Upper lobe of right lung (tissue), 1 donor: ENCODE data around the gene PROSER2. TPM values are rescaled to one million over a fixed set of nuclear protein-coding genes. Genes with fewer than 3 reads are reported as not detected.
A peak's percentile ranks its signal among the peaks of the same experiment; 100 is the strongest.

Source experiments
- ATAC-seq: fragments of 200-7000 bp; cut with Tn5 transposase; one replicate; pipeline ENCODE4 v1.9.1; 2020; ENCODE audit warnings: mild to moderate bottlenecking, moderate library complexity
- DNase-seq: peaks from one replicate; pipeline ENCODE4 v3.0.0-alpha.2; 2020
- H3K27ac ChIP-seq: fragments of 200-600 bp; one replicate; pipeline ENCODE4 v1.8.0; 2022
- H3K27me3 ChIP-seq: fragments of 200-600 bp; one replicate; pipeline ENCODE4 v1.8.0; 2022; ENCODE audit warnings: mild to moderate bottlenecking
- H3K36me3 ChIP-seq: fragments of 200-600 bp; one replicate; pipeline ENCODE4 v1.8.0; 2022
- H3K4me1 ChIP-seq: fragments of 200-600 bp; one replicate; pipeline ENCODE4 v1.8.0; 2022
- H3K4me3 ChIP-seq: fragments of 200-600 bp; one replicate; pipeline ENCODE4 v1.8.0; 2022; ENCODE audit warnings: mild to moderate bottlenecking
- H3K9me3 ChIP-seq: fragments of 200-600 bp; one replicate; pipeline ENCODE4 v1.8.0; 2022
- CTCF ChIP-seq: fragments of 200-600 bp; IDR thresholded peaks from one replicate; pipeline ENCODE4 v1.8.0; 2022; ENCODE audit warnings: antibody characterized with exemption
- intact Hi-C: fragments of 100-400 bp; cut with DNase I; formaldehyde crosslinking; loops from one replicate; pipeline ENCODE4 v1.11.0; 2022
- total RNA-seq: library from RNA; stranded (reverse); fragmentation: NEBNext Ultra II Directional; extraction: Animal tissue kit (Norgen Biotek cat#: 25700); gene quantifications from one replicate; pipeline ENCODE4 v1.2.1, GENCODE V29; 2021
- donor health status: DM: no; HTN: yes; CAD: no; lungs with severe emphysema.

Gene PROSER2
- total RNA-seq, 1 donor from 2014 or later: 33.3 TPM

DNA sequence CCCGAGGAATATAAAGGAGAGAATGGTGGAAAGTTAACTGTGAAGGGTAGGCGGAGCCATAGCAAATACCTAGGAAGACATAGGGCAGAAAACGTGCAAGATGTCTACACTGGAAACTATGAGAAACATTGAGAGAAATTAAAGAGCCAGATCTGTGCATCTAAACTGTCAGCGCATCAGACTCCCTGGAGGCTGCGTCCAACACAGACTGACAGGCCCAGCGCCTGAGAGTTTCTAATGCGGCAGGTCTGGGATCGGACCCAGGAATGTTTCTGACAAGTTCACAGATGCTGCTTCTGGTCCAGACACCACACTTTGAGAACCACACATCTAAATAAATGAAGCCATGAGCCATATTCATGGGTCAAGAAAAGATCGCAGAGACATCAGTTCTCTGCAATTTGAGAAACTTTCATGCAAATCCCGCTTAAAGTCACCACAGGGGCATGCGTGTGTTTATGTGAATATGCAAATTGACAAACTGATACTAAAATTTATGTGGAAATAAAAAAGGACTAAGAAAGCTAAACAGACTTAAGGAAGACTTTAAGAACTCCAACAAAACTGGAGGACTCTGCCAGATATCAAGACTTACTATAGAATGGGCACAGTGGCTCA is 38.8 kb downstream of the PROSER2 start:
- Histone ChIP-seq H3K4me3 (no peak overlapping the region), H3K27ac (no peak overlapping the region), H3K4me1 (no peaks in the 10 kb centered on the region), H3K27me3 (no peaks in the 10 kb centered on the region), H3K36me3 (peaks cover 7% of the 10 kb centered on the region), H3K9me3 (no peaks in the 10 kb centered on the region)
- ATAC-seq (no peak), DNase-seq (peak; percentile 13)
- intact Hi-C loops: no loop called here
- TF ChIP-seq CTCF: no peak

- no peak overlapping the region for H3K27ac ChIP-seq
- intact Hi-C loops: no loop called here
Observed at GRCh38 chr10:11863353-11864109, 40.4 kb downstream of the PROSER2 start.

DNA sequence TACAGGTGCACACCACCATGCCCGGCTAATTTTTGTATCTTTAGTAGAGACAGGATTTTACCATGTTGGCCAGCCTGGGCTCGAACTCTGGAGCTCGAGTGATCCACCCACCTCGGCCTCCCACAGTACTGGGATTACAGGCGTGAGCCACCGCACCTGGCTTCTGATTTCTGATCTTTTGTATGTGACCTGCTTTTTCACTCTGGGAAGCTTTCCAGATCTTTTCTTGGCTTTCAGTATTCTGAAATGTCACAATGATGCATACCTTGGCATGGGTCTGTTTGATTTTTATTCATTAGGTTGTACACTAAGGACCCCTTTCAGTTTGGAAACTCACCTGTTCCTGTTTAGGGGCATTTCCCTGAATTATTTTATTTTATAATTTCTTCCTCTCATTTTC is 41.6 kb downstream of the PROSER2 start:
- Histone ChIP-seq H3K27ac (no peak overlapping the region), H3K36me3 (peaks cover 13% of the 10 kb centered on the region), H3K4me3 (no peak overlapping the region), H3K9me3 (no peaks in the 10 kb centered on the region), H3K27me3 (no peaks in the 10 kb centered on the region), H3K4me1 (no peaks in the 10 kb centered on the region)
- no peak for TF ChIP-seq CTCF
- DNase-seq (peak; percentile 29), ATAC-seq (no peak)
- intact Hi-C loops: no loop called here

More at GRCh38 chr10:11863353-11864109, 40.4 kb downstream of the PROSER2 start:
- Histone ChIP-seq H3K9me3 (no peaks in the 10 kb centered on the region), H3K27me3 (no peaks in the 10 kb centered on the region), H3K4me3 (peak overlapping the region; percentile 12), H3K36me3 (peaks cover 13% of the 10 kb centered on the region), H3K4me1 (no peaks in the 10 kb centered on the region)
- peak; percentile 19 for DNase-seq
- TF ChIP-seq CTCF: no peak
- peak; percentile 28 for ATAC-seq

GRCh38 chr10:11865561-11865960 is 42.4 kb downstream of the PROSER2 start:
- no peak for ATAC-seq
- DNase-seq: peak; percentile 42
- H3K27me3 ChIP-seq: no peaks in the 10 kb centered on the region
- no peak overlapping the region for H3K4me3 ChIP-seq
- peaks cover 13% of the 10 kb centered on the region for H3K36me3 ChIP-seq
- intact Hi-C loops: no loop called here
- no peak for TF ChIP-seq CTCF
- H3K4me1 ChIP-seq: no peaks in the 10 kb centered on the region
- no peak overlapping the region for H3K27ac ChIP-seq
- H3K9me3 ChIP-seq: no peaks in the 10 kb centered on the region

- DNase-seq: no peak
- Histone ChIP-seq H3K4me3 (no peak overlapping the region), H3K9me3 (no peaks in the 10 kb centered on the region), H3K27me3 (no peaks in the 10 kb centered on the region), H3K36me3 (peaks cover 13% of the 10 kb centered on the region), H3K4me1 (no peaks in the 10 kb centered on the region), H3K27ac (no peak overlapping the region)
- ATAC-seq: no peak
- TF ChIP-seq CTCF: no peak
- intact Hi-C loops: no loop called here
Observed at GRCh38 chr10:11866199-11866925, 43.2 kb downstream of the PROSER2 start.
